Measurements from ENCODE around the gene CYP24A1.

Gene CYP24A1

GRCh38 chr20:54172856-54173652 is 732 bp downstream of the CYP24A1 start:
- no peak for DNase-seq (ENCODE audit: low spot score)

DNA sequence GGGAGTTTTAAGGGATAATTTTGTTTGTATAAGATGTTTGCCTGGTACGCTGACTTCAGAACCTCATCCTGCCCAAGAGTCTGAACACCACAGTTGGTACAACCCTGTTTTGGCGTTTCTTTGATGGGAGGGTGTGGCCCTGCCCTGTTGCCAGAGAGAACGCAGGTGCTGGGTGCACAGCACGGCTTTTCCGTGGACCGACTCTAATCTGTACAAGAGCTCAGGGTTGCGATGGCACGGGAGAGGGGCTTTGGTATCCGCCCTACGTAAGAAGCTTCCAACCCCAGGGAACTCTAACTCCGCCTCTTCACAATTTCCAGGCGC is 1.3 kb downstream of the CYP24A1 start:
- no peak for DNase-seq (ENCODE audit: low spot score)

GRCh38 chr20:54170963-54171362 is 2.8 kb downstream of the CYP24A1 start:
- DNase-seq (ENCODE audit: low spot score) = no peak

GRCh38 chr20:54170026-54170471 is 3.7 kb downstream of the CYP24A1 start:
- no peak for DNase-seq (ENCODE audit: low spot score)

- no peak for DNase-seq (ENCODE audit: low spot score)
Observed at GRCh38 chr20:54168961-54169862, 4.6 kb downstream of the CYP24A1 start.

GRCh38 chr20:54167909-54168872 is 5.6 kb downstream of the CYP24A1 start:
- no peak for DNase-seq (ENCODE audit: low spot score)

DNA sequence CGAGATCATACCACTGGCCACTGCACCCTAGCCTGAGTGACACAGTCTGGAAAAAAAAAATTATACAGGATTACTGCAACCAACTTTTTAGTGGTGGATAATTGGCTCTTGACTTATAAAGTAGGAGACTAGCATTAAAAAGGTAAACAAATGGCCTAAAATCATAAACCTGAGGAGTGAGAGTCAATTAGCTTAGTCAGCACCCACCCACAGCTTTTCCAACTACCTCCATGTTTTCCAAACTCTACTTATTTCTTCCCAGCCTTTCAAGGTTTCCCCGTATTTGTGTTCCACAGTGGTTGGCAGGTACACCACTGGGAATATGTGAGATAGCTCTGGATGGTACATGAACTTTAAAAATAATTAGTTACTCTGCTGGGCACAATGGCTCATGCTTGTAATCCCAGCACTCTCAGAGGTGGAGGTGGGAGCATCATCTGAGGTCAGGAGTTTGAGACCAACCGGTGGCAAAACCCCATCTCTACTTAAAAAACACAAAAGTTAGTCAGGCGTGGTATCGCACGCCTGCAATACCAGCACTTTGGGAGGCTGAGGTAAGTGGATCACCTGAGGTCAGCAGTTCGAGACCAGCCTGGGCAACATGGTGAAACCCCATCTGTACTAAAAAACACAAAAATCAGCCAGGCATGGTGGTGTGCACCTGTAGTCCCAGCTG is 6.7 kb downstream of the CYP24A1 start:
- no peak for DNase-seq (ENCODE audit: low spot score)

DNA sequence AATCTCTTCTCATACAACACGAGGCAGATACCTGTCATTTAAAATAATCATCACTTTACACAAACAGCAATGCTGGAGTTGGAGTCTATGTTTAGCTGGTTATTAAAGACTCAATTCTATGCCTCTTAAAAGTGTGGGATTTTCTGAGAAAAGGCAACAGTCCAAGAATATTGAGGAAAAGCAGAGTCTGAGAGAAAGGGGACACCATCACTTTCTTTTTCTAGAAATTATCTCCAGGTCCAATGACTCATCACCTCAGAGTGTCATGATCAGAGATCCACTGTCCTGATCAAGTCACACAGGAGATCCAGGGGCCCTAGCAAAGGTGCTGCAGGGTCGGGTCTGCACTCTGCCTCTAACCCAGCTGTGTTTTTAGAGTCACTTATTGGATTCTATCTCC is 8.0 kb downstream of the CYP24A1 start:
- DNase-seq (ENCODE audit: low spot score) = no peak

DNA sequence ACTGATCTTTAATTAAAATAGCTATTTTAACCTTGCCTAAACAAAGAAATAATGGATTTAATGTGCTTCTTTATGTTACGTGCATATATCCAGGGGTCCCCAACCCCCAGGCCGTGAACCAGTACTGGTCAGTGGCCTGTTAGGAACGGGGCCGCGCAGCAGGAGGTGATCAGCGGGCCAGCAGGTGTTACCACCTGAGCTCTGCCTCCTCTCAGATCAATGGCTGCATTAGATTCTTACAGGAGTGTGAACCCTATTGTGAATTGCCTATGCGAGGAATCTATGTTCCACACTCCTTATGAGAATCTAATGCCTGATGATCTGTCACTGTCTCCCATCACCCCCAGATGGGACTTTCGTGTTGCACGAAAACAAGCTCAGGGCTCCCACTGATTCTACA is 8.8 kb downstream of the CYP24A1 start:
- no peak for DNase-seq (ENCODE audit: low spot score)

GRCh38 chr20:54163402-54163801 is 10.4 kb downstream of the CYP24A1 start:
- no peak for DNase-seq (ENCODE audit: low spot score)

DNA sequence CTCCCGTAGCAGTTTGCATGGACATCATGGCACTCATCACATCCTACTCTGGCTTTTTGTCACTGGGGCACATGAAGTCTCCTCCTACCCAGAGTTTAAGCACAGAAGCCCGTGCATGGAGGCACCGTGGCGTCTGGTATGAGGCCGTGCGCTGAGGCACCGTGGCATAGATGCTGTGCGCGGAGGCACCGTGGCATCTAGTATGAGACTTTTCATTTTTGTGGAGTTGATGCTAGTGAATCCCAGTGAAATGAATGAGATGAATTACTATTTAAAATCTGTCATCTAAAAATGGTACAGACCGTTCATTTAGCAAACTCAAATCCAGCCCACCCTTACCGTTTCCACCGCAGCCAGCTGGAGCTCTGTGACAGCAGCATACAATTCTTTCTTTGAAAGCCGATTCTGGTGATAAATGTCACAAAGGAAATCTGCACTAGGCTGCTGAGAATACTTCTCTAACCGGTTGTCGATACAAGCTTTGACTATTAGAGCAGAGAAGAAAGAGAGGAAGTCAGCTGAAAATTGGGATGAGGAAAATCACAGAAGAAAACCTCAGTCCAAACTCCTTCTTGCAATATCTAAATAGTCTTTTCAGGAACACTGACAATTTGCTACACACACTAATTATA is 11.3 kb downstream of the CYP24A1 start:
- DNase-seq (ENCODE audit: low spot score) = no peak

DNA sequence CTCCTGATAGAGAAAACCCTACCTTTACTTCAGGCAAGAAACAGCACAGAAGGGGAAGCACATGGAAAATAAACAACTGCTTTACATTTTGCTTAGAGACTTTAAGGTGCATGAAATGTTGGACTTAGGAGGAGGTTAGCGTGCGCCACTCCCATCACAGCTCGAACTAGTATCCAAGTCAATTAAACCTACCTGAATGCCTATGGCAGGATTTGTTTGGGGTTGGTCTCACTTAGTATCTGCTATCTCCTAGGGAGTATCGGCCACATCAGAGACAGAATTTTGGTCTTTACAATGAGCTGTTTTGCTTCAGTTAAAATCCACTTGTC is 12.0 kb downstream of the CYP24A1 start:
- no peak for DNase-seq (ENCODE audit: low spot score)

DNA sequence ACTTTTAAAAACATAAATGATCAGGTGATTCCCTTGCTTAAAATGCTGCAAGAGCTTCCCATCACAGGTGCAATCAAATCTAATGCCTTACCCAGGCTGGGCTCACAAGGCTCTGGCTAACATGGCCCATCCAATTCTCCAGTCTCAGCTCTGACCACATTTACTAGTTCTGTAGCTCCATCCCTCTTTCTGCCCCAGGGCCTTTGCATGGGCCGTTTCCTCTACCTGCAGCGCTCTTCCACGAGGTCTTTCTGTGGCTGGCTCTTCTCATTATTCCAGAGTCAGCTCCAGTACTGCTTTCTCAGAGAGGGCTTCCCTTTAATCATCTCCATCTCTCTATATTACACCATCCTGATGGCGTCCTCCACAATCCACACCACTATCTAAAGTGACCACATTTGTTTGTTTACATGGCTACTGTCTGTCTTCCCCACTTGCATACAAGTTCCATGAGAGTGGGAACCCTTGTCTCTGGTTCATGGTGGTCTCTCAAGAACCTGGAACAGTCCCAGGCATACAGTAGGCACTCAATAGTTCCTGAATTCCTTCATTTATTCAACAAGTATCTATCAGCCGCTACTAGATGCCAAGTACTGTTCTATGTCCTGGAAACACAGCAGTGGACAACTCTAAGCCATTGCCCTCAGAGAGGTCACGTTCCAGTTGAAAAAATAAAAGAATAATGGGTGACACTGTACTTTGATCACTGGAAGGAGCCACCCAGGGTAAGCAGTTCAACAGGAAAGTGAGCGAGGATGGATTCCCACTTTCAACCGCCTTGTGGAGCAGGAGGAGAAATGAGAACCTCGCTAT is 12.6 kb downstream of the CYP24A1 start:
- DNase-seq (ENCODE audit: low spot score) = no peak

DNA sequence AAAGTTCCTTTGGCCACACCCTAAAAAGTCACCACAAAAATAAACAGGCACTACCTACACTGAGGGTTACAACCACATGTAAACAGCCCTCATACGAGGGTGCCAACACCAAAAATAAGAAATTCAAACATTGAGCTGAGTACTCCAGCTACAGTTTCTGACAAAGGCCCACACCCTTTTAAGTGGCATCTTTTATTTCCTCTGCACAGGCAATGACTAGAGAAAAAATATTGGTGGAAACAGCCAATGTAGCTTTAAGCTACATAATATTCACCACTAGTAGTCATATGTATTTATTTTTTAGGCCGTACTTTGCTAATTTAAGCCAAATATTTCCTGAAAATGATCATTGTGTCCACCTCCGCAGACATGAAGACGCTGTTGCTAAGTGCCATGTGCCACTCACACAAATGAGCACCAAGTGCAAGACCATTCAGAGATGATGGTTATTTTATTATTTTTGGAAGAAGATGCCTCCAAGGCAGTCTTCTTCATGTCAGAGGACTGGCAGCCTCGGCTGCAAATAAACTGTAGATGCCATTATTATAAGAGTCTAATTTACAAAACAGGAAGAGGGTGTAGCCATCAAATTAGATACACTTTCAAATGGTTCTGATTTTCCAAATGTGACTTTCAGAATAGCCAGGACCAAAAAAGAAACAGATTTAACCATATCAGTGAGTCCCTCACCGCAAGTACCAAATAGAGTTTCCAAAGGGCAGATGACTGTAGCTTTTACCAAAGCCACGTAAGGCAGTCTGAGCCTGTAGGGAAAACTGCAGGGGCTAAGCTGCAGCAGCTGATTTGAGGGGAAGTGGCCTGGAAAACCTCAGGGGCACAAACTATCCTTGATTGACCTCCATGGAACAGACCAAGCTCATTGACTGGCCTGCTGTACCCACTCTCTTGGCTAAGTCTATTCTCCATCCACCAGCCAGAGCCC is 13.4 kb downstream of the CYP24A1 start:
- no peak for DNase-seq (ENCODE audit: low spot score)

- DNase-seq (ENCODE audit: low spot score) = no peak
Observed at GRCh38 chr20:54158856-54159418, 14.8 kb downstream of the CYP24A1 start.

GRCh38 chr20:54158226-54158625 is 15.6 kb downstream of the CYP24A1 start:
- no peak for DNase-seq (ENCODE audit: low spot score)

GRCh38 chr20:54156981-54157835 is 16.6 kb downstream of the CYP24A1 start:
- DNase-seq (ENCODE audit: low spot score) = no peak

DNA sequence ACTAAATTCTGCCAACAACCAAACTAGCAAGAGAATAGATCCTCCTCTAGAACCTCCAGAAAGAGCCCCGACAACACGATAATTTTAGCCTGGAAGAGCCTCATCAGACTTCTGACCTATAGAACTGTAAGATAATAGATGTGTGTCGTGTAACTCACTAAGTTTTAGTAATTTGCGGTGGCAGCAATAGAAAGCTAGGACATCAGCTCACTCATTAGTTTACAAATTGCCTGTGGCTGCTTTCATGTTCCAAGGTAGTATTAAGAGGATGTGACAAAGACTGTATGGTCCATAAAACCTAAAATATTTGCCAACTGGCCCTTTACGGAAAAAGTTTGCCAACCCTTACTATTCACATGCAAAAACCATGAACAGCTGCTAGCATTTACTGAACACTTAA is 17.3 kb downstream of the CYP24A1 start:
- no peak for DNase-seq (ENCODE audit: low spot score)
